ENCODE results near the gene ATP2B1. TPM values are rescaled to one million over a fixed set of nuclear protein-coding genes. Genes with fewer than 3 reads are reported as not detected.

ATP2B1 gene
- total RNA-seq, 1 experiment from 2014 or later = 48.5 TPM

DNA sequence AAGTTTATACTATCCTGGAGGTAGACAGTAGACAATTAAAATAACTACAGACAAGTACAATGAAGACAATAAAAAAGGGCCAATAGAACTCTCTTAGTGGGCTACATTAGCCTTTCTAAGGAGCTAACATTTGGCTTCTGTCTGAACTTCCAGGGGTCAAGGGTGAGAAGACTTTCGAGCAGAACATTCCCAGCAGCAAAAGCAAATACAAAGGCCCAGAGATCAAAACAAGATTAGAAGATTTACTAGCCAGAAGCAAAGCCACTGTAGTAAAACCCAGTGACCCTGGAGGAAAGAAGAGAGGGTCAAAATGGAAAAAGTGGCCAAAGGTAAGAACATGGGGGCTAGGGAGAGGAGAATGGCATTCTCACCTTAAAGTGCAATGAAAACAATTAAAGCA, 63.2 kb downstream of the ATP2B1 start:
- intact Hi-C loops (cut with micrococcal nuclease) = no loop called here
- peaks cover 33% of the 10 kb centered on the region for H3K36me3 ChIP-seq (ENCODE audit: low read depth, low read length)
- TF ChIP-seq, protein P1, sequence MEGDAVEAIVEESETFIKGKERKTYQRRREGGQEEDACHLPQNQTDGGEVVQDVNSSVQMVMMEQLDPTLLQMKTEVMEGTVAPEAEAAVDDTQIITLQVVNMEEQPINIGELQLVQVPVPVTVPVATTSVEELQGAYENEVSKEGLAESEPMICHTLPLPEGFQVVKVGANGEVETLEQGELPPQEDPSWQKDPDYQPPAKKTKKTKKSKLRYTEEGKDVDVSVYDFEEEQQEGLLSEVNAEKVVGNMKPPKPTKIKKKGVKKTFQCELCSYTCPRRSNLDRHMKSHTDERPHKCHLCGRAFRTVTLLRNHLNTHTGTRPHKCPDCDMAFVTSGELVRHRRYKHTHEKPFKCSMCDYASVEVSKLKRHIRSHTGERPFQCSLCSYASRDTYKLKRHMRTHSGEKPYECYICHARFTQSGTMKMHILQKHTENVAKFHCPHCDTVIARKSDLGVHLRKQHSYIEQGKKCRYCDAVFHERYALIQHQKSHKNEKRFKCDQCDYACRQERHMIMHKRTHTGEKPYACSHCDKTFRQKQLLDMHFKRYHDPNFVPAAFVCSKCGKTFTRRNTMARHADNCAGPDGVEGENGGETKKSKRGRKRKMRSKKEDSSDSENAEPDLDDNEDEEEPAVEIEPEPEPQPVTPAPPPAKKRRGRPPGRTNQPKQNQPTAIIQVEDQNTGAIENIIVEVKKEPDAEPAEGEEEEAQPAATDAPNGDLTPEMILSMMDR (conservative IDR thresholded peaks at IDR 0.05; ENCODE audit: low read depth, low read length) = no peak
- TF ChIP-seq EZH2 (IDR thresholded peaks at IDR 0.05; ENCODE audit: low read length, unreplicated experiment) = no peak

DNA sequence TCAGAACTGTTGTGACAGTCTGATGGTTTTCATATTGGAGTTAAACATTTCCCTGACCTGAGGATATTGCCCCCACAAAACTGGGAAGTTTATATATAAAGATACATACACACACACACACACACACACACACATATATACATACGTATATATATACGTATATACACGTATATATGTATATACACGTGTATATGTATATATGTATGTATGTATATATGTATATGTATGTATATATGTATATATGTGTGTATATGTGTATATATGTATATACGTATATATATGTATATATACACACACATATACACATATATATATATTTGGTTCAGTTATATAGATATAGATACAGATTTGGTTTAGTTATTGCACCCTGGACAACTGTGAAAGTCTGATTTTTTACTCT, 65.7 kb downstream of the ATP2B1 start:
- Histone ChIP-seq H3K9me3 (ENCODE audit: low read length) (no peaks in the 10 kb centered on the region), H3K9me2 (replicated peaks; ENCODE audit: low read length) (no peaks in the 10 kb centered on the region), H4K20me1 (ENCODE audit: low read length) (peaks cover 12% of the 10 kb centered on the region; the same call in 1 of the 2 replicates), H3K4me1 (ENCODE audit: insufficient read depth, low read length) (peaks cover 5% of the 10 kb centered on the region), H3K36me3 (ENCODE audit: low read depth, low read length) (peaks cover 21% of the 10 kb centered on the region), H3F3A (ENCODE audit: low read length, unreplicated experiment) (no peaks in the 10 kb centered on the region), H3K4me2 (ENCODE audit: low read length) (no peak overlapping the region), H3K27ac (ENCODE audit: low read length) (no peak overlapping the region), H3K4me3 (ENCODE audit: low read length) (no peak overlapping the region), H3K79me2 (ENCODE audit: low read length) (peaks cover 61% of the 10 kb centered on the region), H3K9ac (ENCODE audit: low read length) (no peak overlapping the region), H2AFZ (ENCODE audit: low read length) (no peak overlapping the region), H3K27me3 (ENCODE audit: low read length) (no peaks in the 10 kb centered on the region)
- intact Hi-C loops (cut with micrococcal nuclease) = no loop called here
- no peak for DNase-seq
- ChIA-PET CTCF (no interaction called here), POLR2A (ENCODE audit: unreplicated experiment) (no interaction called here)
- BruUV-seq (replicated peaks) = no TSS peak
- ATAC-seq = no peak
- no peak for TF ChIP-seq EZH2phosphoT487 (IDR thresholded peaks at IDR 0.05; ENCODE audit: borderline replicate concordance, low read length)
- TF ChIP-seq, protein P1 (conservative IDR thresholded peaks at IDR 0.05; ENCODE audit: low read depth, low read length) = no peak
- TF ChIP-seq EZH2 (IDR thresholded peaks at IDR 0.05; ENCODE audit: low read length, unreplicated experiment) = no peak

More for the DNA sequence above, 63.2 kb downstream of the ATP2B1 start:
- Histone ChIP-seq H3K79me2 (ENCODE audit: low read length) (peaks cover 80% of the 10 kb centered on the region), H3F3A (ENCODE audit: low read length, unreplicated experiment) (no peaks in the 10 kb centered on the region), H3K9me3 (ENCODE audit: low read length) (no peaks in the 10 kb centered on the region), H3K4me3 (ENCODE audit: low read length) (no peak overlapping the region), H3K4me1 (ENCODE audit: insufficient read depth, low read length) (no peaks in the 10 kb centered on the region), H2AFZ (ENCODE audit: low read length) (no peak overlapping the region), H3K4me2 (ENCODE audit: low read length) (no peak overlapping the region), H3K9ac (ENCODE audit: low read length) (no peak overlapping the region), H3K27me3 (ENCODE audit: low read length) (no peaks in the 10 kb centered on the region), H3K27ac (ENCODE audit: low read length) (no peak overlapping the region), H4K20me1 (ENCODE audit: low read length) (peaks cover 19% of the 10 kb centered on the region; the same call in 1 of the 2 replicates), H3K9me2 (replicated peaks; ENCODE audit: low read length) (no peaks in the 10 kb centered on the region)
- DNase-seq = no peak
- CTCF ChIA-PET = no interaction called here
- POLR2A ChIA-PET (ENCODE audit: unreplicated experiment) = no interaction called here
- no peak for ATAC-seq
- BruUV-seq (replicated peaks) = no TSS peak

DNA sequence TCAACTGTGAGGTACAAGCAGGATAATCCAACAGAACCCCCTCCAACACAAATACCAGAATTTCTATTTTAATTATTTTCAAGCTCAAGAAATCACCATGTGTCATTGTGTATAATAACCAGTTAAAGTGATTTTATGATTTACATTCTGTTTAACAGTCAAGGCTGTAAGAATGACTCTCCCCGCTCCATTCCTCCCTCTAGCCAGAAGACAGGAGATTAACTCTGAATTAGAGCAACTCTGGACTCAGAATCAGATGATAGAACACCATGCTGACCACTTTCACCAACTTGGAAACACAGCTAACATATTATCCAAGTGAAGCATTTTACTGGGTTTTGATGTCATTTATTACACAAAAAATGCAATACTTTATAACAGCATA, 71.9 kb downstream of the ATP2B1 start:
- BruUV-seq (replicated peaks) = TSS peak; percentile 52
- CTCF ChIA-PET = no interaction called here
- Histone ChIP-seq H3K4me3 (ENCODE audit: low read length) (peak overlapping the region; percentile 2; the same call in 1 of the 2 replicates), H2AFZ (ENCODE audit: low read length) (no peak overlapping the region), H4K20me1 (ENCODE audit: low read length) (no peaks in the 10 kb centered on the region), H3K4me2 (ENCODE audit: low read length) (peak overlapping the region; percentile 63), H3K36me3 (ENCODE audit: low read depth, low read length) (peaks cover 33% of the 10 kb centered on the region), H3K4me1 (ENCODE audit: insufficient read depth, low read length) (peaks cover 49% of the 10 kb centered on the region), H3K9ac (ENCODE audit: low read length) (0 out of 2 replicates have a peak overlapping the region, but pooled peaks have one; percentile 3), H3K27me3 (ENCODE audit: low read length) (no peaks in the 10 kb centered on the region), H3F3A (ENCODE audit: low read length, unreplicated experiment) (peaks cover 5% of the 10 kb centered on the region), H3K9me2 (replicated peaks; ENCODE audit: low read length) (no peaks in the 10 kb centered on the region), H3K27ac (ENCODE audit: low read length) (peak overlapping the region; percentile 72), H3K9me3 (ENCODE audit: low read length) (no peaks in the 10 kb centered on the region), H3K79me2 (ENCODE audit: low read length) (peaks cover 41% of the 10 kb centered on the region)
- TF ChIP-seq EZH2phosphoT487 (IDR thresholded peaks at IDR 0.05; ENCODE audit: borderline replicate concordance, low read length) (no peak), EZH2 (IDR thresholded peaks at IDR 0.05; ENCODE audit: low read length, unreplicated experiment) (no peak)
- TF ChIP-seq, protein P1 (conservative IDR thresholded peaks at IDR 0.05; ENCODE audit: low read depth, low read length) = no peak; the same call in 1 of the 2 replicates
- intact Hi-C loops (cut with micrococcal nuclease) = loop anchor here (2.0 kb wide), 4 partner anchors 64 to 312 kb away; partner anchors contain the start of gene ATP2B1
- ATAC-seq (peak; percentile 81), DNase-seq (peak; percentile 75)
- POLR2A ChIA-PET (ENCODE audit: unreplicated experiment) = interaction anchor here (0.6 kb wide), 2 partner anchors 37 to 73 kb away, joined by 3 to 18 read pairs; no protein-coding TSS in a partner anchor
